Caco-2 (cell line): ENCODE results near the gene RNASE9. TPM values are rescaled to one million over a fixed set of nuclear protein-coding genes. Genes with fewer than 3 reads are reported as not detected.
"Not testable (repeated sequence)": the region's sequence is repeated elsewhere in the genome, so short reads cannot be mapped to it uniquely, and the experiment has no call there.

Experiments
- BruUV-seq: library from RNA; stranded (reverse); fragments of 400-500 nt; replicated peaks from 2 replicates; lab custom pipeline; 2021; lab: Mats Ljungman, UMichigan
- CTCF ChIA-PET: fragments of 300-600 bp; sonication (Branson Sonifier 250); formaldehyde crosslinking; loops from one replicate; lab custom pipeline; 2022; ENCODE audit warnings: antibody characterized with exemption; lab: Charles Lee
- POLR2A ChIA-PET: fragments of 300-600 bp; sonication (Branson Sonifier 250); formaldehyde crosslinking; loops from one replicate; lab custom pipeline; 2022; ENCODE audit warnings: antibody characterized with exemption; lab: Charles Lee
- DNase-seq, 2 experiments: peaks; one replicate each; pipeline versions ENCODE4 v3.0.0 to v3.0.0-alpha.2; 2020 to 2022
- H3K27me3 ChIP-seq: replicated peaks from 2 replicates; pipeline ENCODE4 v1.6.0; 2011; ENCODE audit warnings: low read length; ENCODE audit not compliant: control insufficient read depth, insufficient read depth
- H3K36me3 ChIP-seq: 2 replicates; pipeline ENCODE4 v1.5.1; 2011; ENCODE audit warnings: low read length; ENCODE audit not compliant: control insufficient read depth, insufficient read depth
- H3K4me1 ChIP-seq: fragments of 250-450 bp; sonication (Bioruptor Pico); 2 replicates; pipeline ENCODE4 v1.5.1; 2020; ENCODE audit warnings: mild to moderate bottlenecking
- H3K4me3 ChIP-seq: 2 replicates; pipeline ENCODE4 v1.5.1; 2011; ENCODE audit warnings: low read depth, mild to moderate bottlenecking, control low read depth, low read length
- H3K9me3 ChIP-seq: fragments of 250-450 bp; sonication (Bioruptor Pico); 2 replicates; pipeline ENCODE4 v1.5.1; 2020; ENCODE audit warnings: mild to moderate bottlenecking, moderate library complexity
- H3K27ac Mint-ChIP-seq: one replicate; pipeline ENCODE4 v1.8.0; 2022; ENCODE audit warnings: mixed read lengths; ENCODE audit not compliant: unreplicated experiment
- H3K27me3 Mint-ChIP-seq: one replicate; pipeline ENCODE4 v1.8.0; 2022; ENCODE audit warnings: mixed read lengths; ENCODE audit not compliant: insufficient read depth, unreplicated experiment
- H3K36me3 Mint-ChIP-seq: one replicate; pipeline ENCODE4 v1.8.0; 2022; ENCODE audit warnings: mild to moderate bottlenecking, mixed read lengths; ENCODE audit not compliant: insufficient read depth, unreplicated experiment
- H3K4me1 Mint-ChIP-seq: one replicate; pipeline ENCODE4 v1.8.0; 2022; ENCODE audit warnings: low read depth, mixed read lengths; ENCODE audit not compliant: unreplicated experiment
- H3K4me3 Mint-ChIP-seq: one replicate; pipeline ENCODE4 v1.8.0; 2022; ENCODE audit warnings: mild to moderate bottlenecking, moderate library complexity, mixed read lengths; ENCODE audit not compliant: unreplicated experiment
- H3K9me3 Mint-ChIP-seq: one replicate; pipeline ENCODE4 v1.8.0; 2022; ENCODE audit warnings: mixed read lengths; ENCODE audit not compliant: unreplicated experiment
- CTCF ChIP-seq, 2 experiments: fragments of 200-600 bp in 1 of 2; IDR thresholded peaks; 1 replicate in 1 of 2; 2 replicates in 1 of 2; pipeline versions ENCODE4 v1.5.1 to v1.8.0; 2011 to 2022; ENCODE audit warnings: antibody characterized with exemption in 1 of 2, control low read depth in 1 of 2, inconsistent platforms in 1 of 2, low read depth in 1 of 2, low read length in 1 of 2, mild to moderate bottlenecking in 1 of 2, moderate library complexity in 1 of 2; ENCODE audit not compliant: insufficient read depth in 1 of 2, severe bottlenecking in 1 of 2, unreplicated experiment in 1 of 2
- intact Hi-C: fragments of 100-400 bp; cut with micrococcal nuclease; formaldehyde crosslinking; loops from one replicate; pipeline ENCODE4 v1.10.0; 2022; ENCODE audit not compliant: unreplicated experiment
- total RNA-seq: library from RNA; stranded (reverse); gene quantifications from 2 replicates; pipeline ENCODE4 v1.2.3, GENCODE V29; 2022

RNASE9 gene
- total RNA-seq, 1 experiment from 2014 or later: not detected

GRCh38 chr14:20578325-20578724 is 17.5 kb upstream of the RNASE9 start:
- no peaks in the 10 kb centered on the region for H3K36me3 ChIP-seq
- intact Hi-C loops: no loop called here
- no peak for DNase-seq
- H3K4me3 ChIP-seq: no peak overlapping the region
- no peaks in the 10 kb centered on the region for H3K27me3 ChIP-seq
- Mint-ChIP-seq H3K27ac (no peak overlapping the region), H3K9me3 (no peaks in the 10 kb centered on the region), H3K27me3 (no peaks in the 10 kb centered on the region), H3K4me1 (no peaks in the 10 kb centered on the region), H3K4me3 (no peak overlapping the region), H3K36me3 (no peaks in the 10 kb centered on the region)
- H3K9me3 ChIP-seq: no peaks in the 10 kb centered on the region; the same call in 1 of the 2 replicates
- no peaks in the 10 kb centered on the region for H3K4me1 ChIP-seq
- no TSS peak for BruUV-seq
- no peak for TF ChIP-seq CTCF (IDR thresholded peaks at IDR 0.05; ENCODE audit: insufficient read depth in 1 of 2, low read depth in 1 of 2, low read length in 1 of 2, severe bottlenecking in 1 of 2, unreplicated experiment in 1 of 2)
- ChIA-PET POLR2A (no interaction called here), CTCF (no interaction called here)

- H3K4me1 ChIP-seq, H3K27ac Mint-ChIP-seq, H3K27me3 Mint-ChIP-seq, H3K27me3 ChIP-seq, H3K36me3 Mint-ChIP-seq, H3K4me3 Mint-ChIP-seq, BruUV-seq, CTCF ChIA-PET, H3K4me1 Mint-ChIP-seq, H3K9me3 Mint-ChIP-seq, H3K36me3 ChIP-seq, H3K9me3 ChIP-seq, H3K4me3 ChIP-seq, POLR2A ChIA-PET, intact Hi-C loops, DNase-seq: not testable (repeated sequence)
These were observed 11.6 kb upstream of the RNASE9 start for GRCh38 chr14:20572382-20572990.

- POLR2A ChIA-PET, H3K4me3 Mint-ChIP-seq, H3K36me3 ChIP-seq, H3K9me3 ChIP-seq, H3K27ac Mint-ChIP-seq, CTCF ChIA-PET, H3K36me3 Mint-ChIP-seq, H3K9me3 Mint-ChIP-seq, H3K27me3 Mint-ChIP-seq, H3K4me3 ChIP-seq, H3K4me1 Mint-ChIP-seq, intact Hi-C loops, BruUV-seq, H3K27me3 ChIP-seq, H3K4me1 ChIP-seq, DNase-seq: not testable (repeated sequence)
These were observed 9.9 kb upstream of the RNASE9 start for GRCh38 chr14:20570720-20571119.

- H3K4me1 Mint-ChIP-seq, POLR2A ChIA-PET, H3K27me3 Mint-ChIP-seq, CTCF ChIA-PET, H3K9me3 ChIP-seq, H3K27me3 ChIP-seq, H3K4me1 ChIP-seq, intact Hi-C loops, H3K4me3 ChIP-seq, H3K9me3 Mint-ChIP-seq, DNase-seq, H3K36me3 ChIP-seq, H3K36me3 Mint-ChIP-seq, H3K4me3 Mint-ChIP-seq, BruUV-seq, H3K27ac Mint-ChIP-seq: not testable (repeated sequence)
These were observed 9.0 kb upstream of the RNASE9 start for GRCh38 chr14:20569865-20570264.
